Neural cell (in vitro differentiated cells): ENCODE data around the gene PLA2G2E. TPM values are rescaled to one million over a fixed set of nuclear protein-coding genes. Genes with fewer than 3 reads are reported as not detected.

Experiments
- H2AFZ ChIP-seq: fragments of 200-600, 300-800 bp; sonication (generic), shearing (Covaris generic); 2 replicates; pipeline ENCODE4 v1.6.0; 2014; ENCODE audit warnings: low read depth, mild to moderate bottlenecking, antibody characterized with exemption, low read length, moderate library complexity
- H3F3A ChIP-seq: fragments of 200-600 bp; shearing (Covaris generic); 2 replicates; pipeline ENCODE4 v1.6.1; 2016; ENCODE audit warnings: mild to moderate bottlenecking, moderate library complexity, mixed read lengths, antibody characterized with exemption, low read length; ENCODE audit not compliant: insufficient read depth, poor library complexity, severe bottlenecking
- H3K27ac ChIP-seq: fragments of 200-600, 300-800 bp; sonication (generic), shearing (Covaris generic); 2 replicates; pipeline ENCODE4 v1.5.1; 2014; ENCODE audit warnings: mild to moderate bottlenecking, low read length, moderate library complexity
- H3K27me3 ChIP-seq: fragments of 300-800, 200-600 bp; sonication (generic), shearing (Covaris generic); 2 replicates; pipeline ENCODE4 v1.6.0; 2014; ENCODE audit warnings: mild to moderate bottlenecking, low read depth, low read length, moderate library complexity; ENCODE audit not compliant: insufficient read depth
- H3K36me3 ChIP-seq: fragments of 300-800, 200-600 bp; sonication (generic), shearing (Covaris generic); 2 replicates; pipeline ENCODE4 v1.5.1; 2014; ENCODE audit warnings: mild to moderate bottlenecking, antibody characterized with exemption, low read length, moderate library complexity; ENCODE audit not compliant: insufficient read depth
- H3K4me2 ChIP-seq: fragments of 300-800, 200-600 bp; sonication (generic), shearing (Covaris generic); 2 replicates; pipeline ENCODE4 v1.6.0; 2014; ENCODE audit warnings: mild to moderate bottlenecking, low read length
- H3K4me3 ChIP-seq: fragments of 300-800, 200-600 bp; sonication (generic), shearing (Covaris generic); 2 replicates; pipeline ENCODE4 v1.5.1; 2014; ENCODE audit warnings: mild to moderate bottlenecking, low read length, moderate library complexity
- H3K79me2 ChIP-seq: fragments of 200-600 bp; shearing (Covaris generic); replicated peaks from 2 replicates; pipeline ENCODE4 v1.6.0; 2014; ENCODE audit warnings: mild to moderate bottlenecking, low read length, moderate library complexity; ENCODE audit not compliant: insufficient read depth
- H3K9ac ChIP-seq: fragments of 300-800, 200-600 bp; sonication (generic), shearing (Covaris generic); 2 replicates; pipeline ENCODE4 v1.6.1; 2016; ENCODE audit warnings: mild to moderate bottlenecking, low read length, mixed read lengths
- H3K9me2 ChIP-seq: fragments of 200-600 bp; shearing (Covaris generic); 2 replicates; pipeline ENCODE4 v1.6.1; 2016; ENCODE audit warnings: mild to moderate bottlenecking, low read length, mixed read lengths; ENCODE audit not compliant: insufficient read depth
- H3K9me3 ChIP-seq: fragments of 200-600, 300-800 bp; sonication (generic), shearing (Covaris generic); 2 replicates; pipeline ENCODE4 v1.6.1; 2016; ENCODE audit warnings: mild to moderate bottlenecking, mixed run types, low read length, moderate library complexity, mixed read lengths
- H4K20me1 ChIP-seq: fragments of 200-600 bp; shearing (Covaris generic); 2 replicates; pipeline ENCODE4 v1.6.1; 2016; ENCODE audit warnings: mild to moderate bottlenecking, mixed run types; ENCODE audit not compliant: insufficient read depth
- CTCF ChIP-seq: fragments of 450-650 bp; IDR thresholded peaks from 2 replicates; pipeline ENCODE4 v1.5.1; 2014; ENCODE audit warnings: antibody characterized with exemption, mild to moderate bottlenecking, moderate library complexity; ENCODE audit not compliant: poor library complexity, severe bottlenecking
- EP300 ChIP-seq: fragments of 450-650 bp; conservative IDR thresholded peaks from 2 replicates; pipeline ENCODE4 v1.6.1; 2014; ENCODE audit warnings: antibody characterized with exemption, mild to moderate bottlenecking, moderate library complexity; ENCODE audit not compliant: poor library complexity, severe bottlenecking
- EZH2 ChIP-seq: fragments of 200-600, 300-800 bp; shearing (Covaris generic), sonication (generic); IDR thresholded peaks from 2 replicates; pipeline ENCODE4 v1.6.1; 2014; ENCODE audit warnings: antibody characterized with exemption, low read length, borderline replicate concordance, mild to moderate bottlenecking; ENCODE audit not compliant: insufficient read depth, poor library complexity, severe bottlenecking
- MXI1 ChIP-seq: fragments of 450-650 bp; conservative IDR thresholded peaks from 2 replicates; pipeline ENCODE4 v1.6.1; 2014; ENCODE audit warnings: antibody characterized with exemption, mild to moderate bottlenecking; ENCODE audit not compliant: poor library complexity, severe bottlenecking
- POLR2AphosphoS5 ChIP-seq: IDR thresholded peaks from 2 replicates; pipeline ENCODE4 v1.6.1; 2012
- RAD21 ChIP-seq: fragments of 450-650 bp; conservative IDR thresholded peaks from 2 replicates; pipeline ENCODE4 v1.6.1; 2014; ENCODE audit warnings: antibody characterized with exemption, mild to moderate bottlenecking, moderate library complexity
- REST ChIP-seq: IDR thresholded peaks from 2 replicates; pipeline ENCODE4 v1.6.1; 2012; ENCODE audit warnings: borderline replicate concordance
- SMC3 ChIP-seq: fragments of 450-650 bp; conservative IDR thresholded peaks from 2 replicates; pipeline ENCODE4 v1.6.1; 2014; ENCODE audit warnings: antibody characterized with exemption, mild to moderate bottlenecking, moderate library complexity; ENCODE audit not compliant: poor library complexity
- TAF1 ChIP-seq: IDR thresholded peaks from 2 replicates; pipeline ENCODE4 v1.6.1; 2012; ENCODE audit warnings: low read depth
- polyA plus RNA-seq: library from polyadenylated mRNA; depleted of rRNA; stranded (reverse); fragments of >200 nt; gene quantifications from 2 replicates; pipeline ENCODE4 v1.2.3, GENCODE V29; 2014

Gene PLA2G2E
- polyA plus RNA-seq, 1 donor from 2014 or later: not detected

- Histone ChIP-seq H3K79me2 (no peaks in the 10 kb centered on the region), H2AFZ (no peak overlapping the region), H3K27me3 (no peaks in the 10 kb centered on the region), H3K9ac (no peak overlapping the region), H3K4me3 (no peak overlapping the region), H4K20me1 (no peaks in the 10 kb centered on the region), H3K36me3 (no peaks in the 10 kb centered on the region), H3K4me2 (no peak overlapping the region), H3K27ac (no peak overlapping the region), H3F3A (no peaks in the 10 kb centered on the region), H3K9me2 (no peaks in the 10 kb centered on the region), H3K9me3 (no peaks in the 10 kb centered on the region)
- TF ChIP-seq EZH2 (no peak), TAF1 (no peak), RAD21 (no peak), SMC3 (no peak), REST (no peak), CTCF (no peak)
Measured at GRCh38 chr1:19960591-19960990, 37.2 kb upstream of the PLA2G2E start.

GRCh38 chr1:19957779-19958178 lies 34.4 kb upstream of the PLA2G2E start:
- H4K20me1 ChIP-seq: no peaks in the 10 kb centered on the region
- no peak overlapping the region for H3K9ac ChIP-seq
- no peaks in the 10 kb centered on the region for H3K79me2 ChIP-seq
- no peak overlapping the region for H3K27ac ChIP-seq
- H3K36me3 ChIP-seq: no peaks in the 10 kb centered on the region
- no peak overlapping the region for H2AFZ ChIP-seq
- no peak overlapping the region for H3K4me3 ChIP-seq
- TF ChIP-seq SMC3: no peak
- TF ChIP-seq EZH2: no peak
- no peak for TF ChIP-seq POLR2AphosphoS5
- TF ChIP-seq MXI1: no peak
- no peak for TF ChIP-seq RAD21
- TF ChIP-seq REST: no peak
- TF ChIP-seq EP300: no peak
- TF ChIP-seq TAF1: no peak
- TF ChIP-seq CTCF: no peak
- H3F3A ChIP-seq: no peaks in the 10 kb centered on the region
- H3K9me3 ChIP-seq: no peaks in the 10 kb centered on the region
- no peak overlapping the region for H3K4me2 ChIP-seq
- H3K27me3 ChIP-seq: no peaks in the 10 kb centered on the region
- H3K9me2 ChIP-seq: no peaks in the 10 kb centered on the region
